Measurements from ENCODE around the gene NUP214. TPM values are rescaled to one million over a fixed set of nuclear protein-coding genes. Genes with fewer than 3 reads are reported as not detected.

Gene NUP214
- total and polyA plus RNA-seq, 2 of the 8 experiments (the other 6 are each of a cell fraction or from before 2014, with no cell fraction given) = 28.6 to 50.2 TPM

- CTCF ChIA-PET (ENCODE audit: partially characterized antibody) = interaction anchor here (0.7 to 2.5 kb wide), 7 partner anchors 8 to 283 kb away, joined by 3 to 10 read pairs (median 6); partner anchors contain the start of gene PLPP7
- Histone ChIP-seq H2BK5ac (ENCODE audit: low read depth, low read length) (no peak overlapping the region), H3K9me3 (ENCODE audit: insufficient read depth in 2 of 2, low read depth in 1 of 2, low read length in 1 of 2) (no peaks in the 10 kb centered on the region), H3K14ac (ENCODE audit: insufficient read length) (no peak overlapping the region), H2BK120ac (replicated peaks; ENCODE audit: low read depth, low read length) (no peak overlapping the region), H3K4me1 (replicated peaks in 1 of 4; ENCODE audit: control insufficient read depth in 3 of 4, insufficient read depth in 4 of 4, low read length in 3 of 4) (peaks cover 3 to 17% (median 11%) of the 10 kb centered on the region in 4 experiments; a peak in 5 of 7 replicates), H3K18ac (ENCODE audit: extremely low read depth, low read length) (no peak overlapping the region), H4K8ac (ENCODE audit: extremely low read depth, insufficient read depth, low read length) (no peak overlapping the region), H3K36me3 (ENCODE audit: control insufficient read depth in 2 of 4, insufficient read depth in 4 of 4, low read length in 3 of 4) (no peaks in the 10 kb centered on the region), H2BK15ac (ENCODE audit: low read length) (no peak overlapping the region), H2BK12ac (ENCODE audit: low read depth, low read length) (no peak overlapping the region), H2AK5ac (ENCODE audit: low read depth, low read length) (no peak overlapping the region), H3K23me2 (ENCODE audit: low read depth, low read length) (peaks cover 2% of the 10 kb centered on the region; the same call in 1 of the 2 replicates), H2BK20ac (ENCODE audit: low read length) (no peak overlapping the region), H3K27ac (ENCODE audit: low read depth, low read length) (no peak overlapping the region), H4K20me1 (replicated peaks in 1 of 2; ENCODE audit: control insufficient read depth in 1 of 2, insufficient read depth in 2 of 2, low read length in 2 of 2) (no peaks in the 10 kb centered on the region), H3K4me2 (ENCODE audit: insufficient read depth in 1 of 2, low read depth in 2 of 2, low read length in 2 of 2) (no peak overlapping the region), H3K23ac (ENCODE audit: insufficient read length) (no peak overlapping the region), H3K79me1 (ENCODE audit: low read depth, low read length) (no peaks in the 10 kb centered on the region), H2AFZ (ENCODE audit: low read length) (no peak overlapping the region), H4K91ac (replicated peaks; ENCODE audit: insufficient read length, low read length) (no peak overlapping the region), H3K4ac (replicated peaks; ENCODE audit: insufficient read length, low read depth, low read length) (no peak overlapping the region), H4K5ac (ENCODE audit: insufficient read length, low read depth, low read length) (no peak overlapping the region), H3K56ac (replicated peaks; ENCODE audit: insufficient read length, low read depth, low read length) (no peak overlapping the region), H3K9ac (replicated peaks in 1 of 4; ENCODE audit: extremely low read depth in 1 of 4, low read depth in 3 of 4, low read length in 3 of 4) (no peak overlapping the region), H3K4me3 (ENCODE audit: extremely low read depth in 1 of 4, insufficient read depth in 2 of 4, low read depth in 3 of 4, low read length in 4 of 4) (no peak overlapping the region), H3K27me3 (replicated peaks in 1 of 4; ENCODE audit: control insufficient read depth in 3 of 4, extremely low read depth in 1 of 4, insufficient read depth in 3 of 4, low read length in 3 of 4) (peaks cover 2 to 20% (median 13%) of the 10 kb centered on the region in 4 experiments; a peak in 6 of 7 replicates), H3K79me2 (ENCODE audit: control insufficient read depth in 1 of 2, insufficient read depth in 2 of 2, low read length in 2 of 2) (no peaks in the 10 kb centered on the region)
- DNase-seq (ENCODE audit: low read depth in 1 of 2, low spot score in 2 of 2) (no peak), FAIRE-seq (no peak)
- WGBS, 2 experiments (ENCODE audit: extremely low coverage in 1 of 2, insufficient coverage in 1 of 2, insufficient read length in 1 of 2, insufficient replicate concordance in 2 of 2, low coverage in 1 of 2, low lambda C conversion rate in 2 of 2, missing lambda C conversion rate in 1 of 2) = 93% methylated on average over 22 of the region's 22 CpGs; no CpG with 5 or more reads in 1 of the 2 experiments
- TF ChIP-seq SP2 (IDR thresholded peaks at IDR 0.05; ENCODE audit: low read length) = no peak
- TF ChIP-seq POLR2AphosphoS5 (IDR thresholded peaks at IDR 0.05; ENCODE audit: low read depth, low read length) = no peak
- TF ChIP-seq CREB1 (IDR thresholded peaks at IDR 0.05) = no peak
- POLR2A ChIA-PET (ENCODE audit: partially characterized antibody) = interaction anchor here (0.6 to 1.6 kb wide), 3 partner anchors 16 to 140 kb away, joined by 3 to 4 read pairs (median 3); no protein-coding TSS in a partner anchor
Observed at GRCh38 chr9:131273146-131273855, 147.9 kb downstream of the NUP214 start.

All from H1 (cell line).